ENCODE measurements around the gene RNF151. TPM values are rescaled to one million over a fixed set of nuclear protein-coding genes. Genes with fewer than 3 reads are reported as not detected.

RNF151 gene
- total and polyA plus RNA-seq, 2 of the 13 experiments (the other 11 are each of a cell fraction or from before 2014, with no cell fraction given): not detected

GRCh38 chr16:1964506-1965395, 1.9 kb upstream of the RNF151 start, which contains the start of gene RPS2 (continued):
- TF ChIP-seq MLXIP (CRISPR knock-in tag; IDR thresholded peaks at IDR 0.05; ENCODE audit: borderline replicate concordance) (peak; percentile 21; the same call in 1 of the 2 replicates), SCMH1 (CRISPR knock-in tag; IDR thresholded peaks at IDR 0.05; ENCODE audit: borderline replicate concordance) (no peak), SRSF4 (IDR thresholded peaks at IDR 0.05; ENCODE audit: low read depth, low read length, poor library complexity, severe bottlenecking) (no peak), NFAT5 (CRISPR knock-in tag; IDR thresholded peaks at IDR 0.05) (peak; percentile 56; the same call in 1 of the 2 replicates), BCL6 (CRISPR knock-in tag; IDR thresholded peaks at IDR 0.05) (peak; percentile 48; the same call in 1 of the 2 replicates), EED (CRISPR knock-in tag; IDR thresholded peaks at IDR 0.05) (peak; percentile 35; the same call in 1 of the 2 replicates), SUZ12 (IDR thresholded peaks at IDR 0.05; ENCODE audit: low read depth, low read length) (no peak), ZNF761 (CRISPR knock-in tag; conservative IDR thresholded peaks at IDR 0.05) (0 out of 2 replicates have a peak, but pooled peaks have one; percentile 30), SMAD3 (CRISPR knock-in tag; IDR thresholded peaks at IDR 0.05) (peak; percentile 62; the same call in 1 of the 2 replicates), THAP7 (CRISPR knock-in tag; IDR thresholded peaks at IDR 0.05) (no peak), ZNF430 (CRISPR knock-in tag; IDR thresholded peaks at IDR 0.05) (no peak; the same call in 1 of the 2 replicates), ARNTL (CRISPR knock-in tag; IDR thresholded peaks at IDR 0.05) (peak; percentile 82), KAT2B (IDR thresholded peaks at IDR 0.05; ENCODE audit: borderline replicate concordance, low read depth, low read length) (no peak), CEBPB (IDR thresholded peaks at IDR 0.05; ENCODE audit: borderline replicate concordance, low read depth, low read length) (no peak), SATB2 (CRISPR knock-in tag; IDR thresholded peaks at IDR 0.05) (0 out of 2 replicates have a peak, but pooled peaks have one; percentile 75), ZNF841 (CRISPR knock-in tag; IDR thresholded peaks at IDR 0.05; ENCODE audit: borderline replicate concordance) (no peak), MIER3 (CRISPR knock-in tag; IDR thresholded peaks at IDR 0.05; ENCODE audit: borderline replicate concordance) (no peak; the same call in 1 of the 2 replicates), ZNF672 (CRISPR knock-in tag; IDR thresholded peaks at IDR 0.05) (no peak), NFRKB (IDR thresholded peaks at IDR 0.05) (no peak)

All from HepG2 (cell line).